GM18526 (cell line): ENCODE data around the gene IL17RB.

Experiments
- POLR2A ChIP-seq: IDR thresholded peaks from 3 replicates; pipeline ENCODE4 v1.6.1; 2011; ENCODE audit not compliant: insufficient read length; ENCODE audit errors: extremely low read depth

The IL17RB gene

DNA sequence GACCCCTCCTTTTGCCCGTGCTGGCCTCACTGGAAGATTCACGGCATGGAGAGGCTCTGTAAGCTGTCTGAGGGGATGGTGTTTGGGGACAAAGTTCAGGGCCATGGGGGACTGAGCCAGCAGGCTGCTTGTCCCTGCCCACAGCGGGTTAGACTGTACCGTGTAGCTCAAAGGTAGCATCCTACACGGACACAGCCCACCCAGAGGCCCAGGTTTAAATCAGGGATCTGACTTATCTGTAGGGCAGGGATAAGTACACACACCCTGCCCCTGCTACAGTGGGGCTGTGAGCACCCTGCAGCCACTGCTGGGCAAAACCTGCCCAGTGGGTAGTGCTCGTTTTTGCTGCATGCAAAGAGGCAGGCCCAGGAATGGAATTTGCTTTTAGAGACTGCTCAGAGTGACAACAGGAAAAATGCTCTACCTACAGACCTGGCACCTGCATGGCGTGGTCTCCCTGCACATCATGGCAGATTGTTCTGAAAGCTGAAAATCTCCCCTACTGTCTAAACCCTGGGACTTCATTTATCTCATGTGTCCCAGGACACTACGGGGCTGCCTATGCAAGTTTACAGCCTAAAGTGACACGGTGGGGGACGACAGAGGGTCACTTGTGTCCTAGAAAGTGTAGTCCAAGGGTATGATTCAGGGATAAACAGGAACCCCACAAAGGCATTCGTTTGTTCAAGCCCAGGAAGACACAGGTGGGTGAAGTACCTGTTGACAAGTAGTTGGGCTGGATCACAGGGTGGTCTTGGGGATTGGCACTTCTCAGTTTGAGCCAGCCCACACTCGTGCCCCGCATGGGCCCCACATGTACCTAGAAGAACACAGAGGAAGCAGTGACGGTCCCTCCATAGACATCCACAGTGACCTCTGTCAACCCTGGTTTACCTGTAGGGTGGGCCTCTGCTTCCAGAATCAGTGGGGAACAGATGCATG is 27.9 kb upstream of the IL17RB start:
- no peak for TF ChIP-seq POLR2A

DNA sequence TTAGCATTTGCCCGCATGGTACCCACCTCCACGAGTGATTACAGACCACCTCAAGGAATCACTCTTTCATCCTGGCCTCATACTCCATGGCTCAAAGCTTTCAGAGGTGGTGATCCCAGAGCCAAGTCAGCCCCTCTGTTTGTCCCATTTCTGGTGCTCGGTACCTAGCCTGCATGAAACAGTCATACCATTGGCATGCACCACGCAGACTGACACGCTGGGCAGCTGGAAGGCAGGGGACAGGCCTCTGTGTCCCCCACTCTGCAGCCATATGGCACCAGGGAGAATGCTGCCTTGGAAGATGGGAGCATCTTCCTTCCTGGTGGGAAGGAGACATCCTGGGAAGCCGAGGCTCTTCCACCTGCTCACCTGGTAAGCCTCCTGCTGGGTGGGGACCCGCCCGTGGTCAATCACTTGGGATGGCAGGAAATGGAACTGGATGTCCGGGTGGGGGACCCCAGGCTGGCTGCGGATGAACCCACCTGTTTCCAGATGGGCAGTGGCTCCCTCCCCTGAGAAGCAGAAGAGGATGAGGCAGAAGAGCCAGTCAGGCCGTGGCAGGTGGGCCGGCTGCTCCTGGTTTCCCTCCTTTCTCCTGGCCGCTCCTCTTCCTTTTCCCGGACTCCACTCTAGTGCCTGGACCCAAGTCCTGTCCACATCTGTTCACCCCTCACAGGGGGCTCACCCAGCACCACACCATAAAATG is 27.1 kb upstream of the IL17RB start:
- no peak for TF ChIP-seq POLR2A

DNA sequence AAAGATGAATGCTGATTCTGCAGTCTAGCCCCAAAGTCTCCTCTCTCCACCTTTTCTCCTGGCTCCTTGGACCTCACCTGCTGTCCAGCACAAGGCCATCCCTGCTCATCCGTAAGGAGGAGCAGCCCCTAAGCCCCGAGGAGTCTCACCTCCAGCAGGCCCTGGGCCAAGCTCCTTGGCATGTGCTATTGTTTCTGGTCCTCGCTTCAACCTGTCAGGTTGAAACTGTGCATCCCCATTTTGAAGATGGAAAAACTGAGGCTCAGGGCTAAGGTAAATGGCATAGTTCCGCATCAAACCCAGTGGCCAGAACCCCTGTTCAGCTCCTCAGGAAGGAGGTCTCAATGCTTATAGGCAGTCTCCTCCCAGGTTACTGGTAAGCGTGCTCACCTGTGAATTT is 26.3 kb upstream of the IL17RB start:
- TF ChIP-seq POLR2A: no peak

DNA sequence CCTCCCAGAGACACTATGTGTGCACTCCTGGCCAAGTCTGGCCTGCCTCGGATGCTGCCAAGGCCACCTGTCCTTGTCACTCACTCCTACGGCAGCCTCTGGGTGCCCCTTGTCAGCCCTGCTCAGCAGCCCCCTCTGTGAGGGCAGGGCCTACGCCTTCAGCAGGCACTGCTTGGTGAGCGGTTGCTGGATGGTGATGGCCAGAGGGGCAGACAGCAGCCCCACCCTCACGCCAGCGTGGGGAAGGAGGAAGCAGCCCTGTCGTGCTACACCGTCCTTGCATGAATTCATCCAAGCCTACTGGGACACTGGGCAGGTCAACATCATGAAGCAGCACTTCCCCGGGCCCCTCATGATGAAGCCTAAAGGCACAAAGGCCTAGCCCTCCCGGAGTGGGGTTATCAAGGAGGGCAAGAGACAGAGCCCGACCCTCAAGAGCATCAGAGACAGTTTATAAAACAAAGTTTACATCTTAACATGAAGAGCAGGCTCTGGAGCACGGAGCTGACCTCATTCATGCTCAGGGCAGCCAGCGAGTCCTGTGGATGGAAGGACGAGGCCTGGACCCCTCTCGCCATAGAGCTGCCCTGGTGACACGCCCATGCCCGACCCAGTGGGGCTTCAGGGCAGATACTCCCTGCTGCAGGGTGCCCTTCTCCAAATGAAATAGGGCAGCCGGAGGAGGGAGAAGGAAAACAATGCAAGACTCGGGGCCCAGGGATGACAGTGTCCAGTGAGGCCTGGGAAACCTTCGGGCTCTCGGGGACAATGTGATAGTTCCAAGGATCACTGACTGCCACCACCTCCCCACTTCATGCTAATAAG is 25.4 kb upstream of the IL17RB start:
- no peak for TF ChIP-seq POLR2A

DNA sequence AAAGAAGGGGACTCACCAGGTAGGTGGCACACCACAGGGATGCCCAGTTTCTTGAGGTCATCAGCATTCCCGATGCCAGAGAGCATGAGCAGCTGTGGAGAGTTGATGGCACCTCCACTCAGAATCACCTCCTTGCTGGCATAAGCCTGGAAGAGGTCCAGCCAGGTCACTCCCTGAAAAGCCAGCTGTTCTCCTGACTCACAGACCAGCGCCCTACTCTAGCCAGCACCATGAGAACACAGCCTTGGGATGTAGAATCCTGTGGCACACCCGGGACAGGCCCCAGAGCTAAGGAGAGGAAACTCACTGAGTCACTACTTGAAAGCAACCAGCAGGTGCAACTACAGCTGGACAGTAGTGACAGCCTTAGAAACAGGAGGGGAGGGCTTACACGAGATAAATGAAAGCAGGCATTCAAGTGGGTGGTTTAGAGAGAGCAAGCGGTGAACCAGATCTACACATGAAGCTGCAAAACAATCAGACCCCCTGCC is 24.7 kb upstream of the IL17RB start:
- TF ChIP-seq POLR2A: no peak

DNA sequence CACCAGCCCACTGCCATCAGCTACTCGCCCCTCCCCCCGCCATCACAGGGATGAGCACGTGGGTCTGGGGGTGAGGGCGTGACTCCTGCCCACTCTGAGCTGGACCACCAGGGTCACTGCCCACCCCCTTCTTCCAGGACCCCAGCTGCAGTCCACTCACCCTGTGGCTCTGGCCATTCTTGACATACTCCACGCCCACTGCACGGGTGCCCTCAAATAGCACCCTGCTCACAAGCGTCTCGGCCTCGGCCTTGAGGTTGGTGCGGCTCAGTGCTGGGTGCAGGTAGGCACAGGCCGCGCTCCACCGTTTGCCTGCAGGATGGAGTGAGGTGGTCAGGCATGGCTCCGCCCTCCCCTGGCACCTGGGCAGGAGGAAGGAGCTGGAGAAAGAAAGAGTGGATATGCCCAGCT is 24.0 kb upstream of the IL17RB start:
- TF ChIP-seq POLR2A: no peak

DNA sequence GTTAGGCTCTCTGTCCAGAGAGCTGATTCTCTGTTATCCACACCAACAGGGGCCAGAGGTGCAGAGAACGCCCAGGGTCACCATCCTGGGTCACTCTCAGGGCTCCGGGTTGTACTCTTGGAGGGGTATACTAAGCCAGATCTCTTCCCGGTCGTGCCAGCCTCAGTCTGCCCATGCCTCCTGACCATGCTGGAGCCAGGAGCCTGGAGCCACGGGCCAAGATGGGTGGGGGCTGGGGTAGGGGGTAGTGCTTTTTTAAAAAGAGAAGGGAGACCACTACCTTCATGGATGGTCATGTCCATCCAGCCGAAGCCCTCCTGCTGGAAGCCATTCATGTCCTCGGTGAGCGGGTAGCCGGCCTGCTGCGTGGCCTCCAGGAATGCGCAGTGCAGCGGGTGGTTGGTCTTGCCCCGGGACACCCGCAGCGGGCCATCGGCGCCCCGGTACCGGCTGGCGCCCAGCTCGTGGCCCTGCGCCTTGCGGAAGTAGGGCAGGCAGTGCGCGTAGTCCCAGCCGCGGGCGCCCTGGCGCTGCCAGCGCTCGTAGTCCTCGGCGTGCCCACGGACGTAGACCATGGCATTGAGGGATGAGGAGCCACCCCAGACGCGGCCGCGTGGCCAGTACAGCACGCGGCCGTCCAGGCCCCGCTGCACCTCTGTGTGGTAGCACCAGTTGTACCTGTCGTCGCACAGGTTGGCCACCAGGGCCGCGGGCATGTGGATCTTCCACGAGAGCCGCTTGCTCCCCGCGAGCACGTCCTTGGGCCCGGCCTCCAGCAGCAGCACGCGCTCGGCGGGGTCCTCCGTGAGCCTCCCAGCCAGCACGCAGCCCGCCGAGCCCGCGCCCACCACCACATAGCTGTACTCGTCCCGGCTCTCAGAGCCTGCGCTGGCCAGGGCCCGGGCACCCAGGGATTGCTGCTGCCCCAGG is 23.1 kb upstream of the IL17RB start:
- no peak for TF ChIP-seq POLR2A

DNA sequence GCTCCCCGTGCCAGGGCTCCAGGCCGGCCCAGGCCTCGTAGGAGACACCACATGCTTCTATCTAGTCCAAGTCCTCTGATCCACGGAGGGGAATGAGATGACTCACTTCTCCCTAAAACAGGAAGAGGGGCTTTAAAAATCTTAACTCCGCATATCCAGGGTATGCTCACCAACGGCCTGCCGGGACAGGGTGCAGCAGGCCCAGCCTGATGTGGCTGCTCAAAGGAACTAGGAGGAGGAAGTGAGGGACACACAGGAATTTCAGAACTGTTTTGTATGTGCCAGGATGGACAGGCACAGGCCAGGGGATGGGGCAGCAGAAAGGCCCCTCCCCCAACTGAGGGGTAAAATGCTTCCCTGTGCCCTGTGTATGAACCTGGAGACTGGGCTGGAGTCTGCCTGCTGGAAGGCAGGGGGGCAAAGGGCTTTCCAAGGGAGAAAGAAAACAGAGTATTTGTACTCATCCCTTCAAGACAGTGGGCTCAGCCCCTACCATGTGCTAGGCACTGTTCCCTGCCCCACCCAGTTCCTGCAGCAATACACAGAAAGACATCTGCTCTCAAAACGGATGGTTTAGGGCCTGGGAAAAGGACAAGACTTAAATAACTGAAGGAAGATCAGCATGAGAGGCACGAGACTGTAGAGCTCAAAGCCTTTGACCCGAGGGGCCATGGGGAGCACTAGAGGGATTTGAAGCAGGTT is 22.3 kb upstream of the IL17RB start:
- TF ChIP-seq POLR2A: no peak

DNA sequence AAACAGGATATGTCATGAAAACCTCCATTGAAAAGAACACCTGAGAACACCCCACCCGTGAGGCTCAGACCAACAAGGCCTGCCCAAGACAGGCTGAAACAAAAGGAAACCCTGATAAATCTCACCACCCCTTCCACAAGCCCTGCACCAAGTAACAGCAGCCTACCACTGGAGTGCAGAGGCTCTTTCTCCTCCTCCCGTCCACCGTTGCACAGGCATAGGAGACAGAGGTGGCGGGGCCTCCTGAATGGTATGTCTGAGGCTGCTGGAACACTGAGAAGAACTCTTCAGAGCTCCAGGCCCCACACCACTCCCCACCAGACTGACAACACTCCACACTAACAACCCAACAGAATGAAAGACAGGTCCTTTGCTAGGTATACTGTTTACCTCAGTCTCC is 21.6 kb upstream of the IL17RB start:
- TF ChIP-seq POLR2A: no peak

DNA sequence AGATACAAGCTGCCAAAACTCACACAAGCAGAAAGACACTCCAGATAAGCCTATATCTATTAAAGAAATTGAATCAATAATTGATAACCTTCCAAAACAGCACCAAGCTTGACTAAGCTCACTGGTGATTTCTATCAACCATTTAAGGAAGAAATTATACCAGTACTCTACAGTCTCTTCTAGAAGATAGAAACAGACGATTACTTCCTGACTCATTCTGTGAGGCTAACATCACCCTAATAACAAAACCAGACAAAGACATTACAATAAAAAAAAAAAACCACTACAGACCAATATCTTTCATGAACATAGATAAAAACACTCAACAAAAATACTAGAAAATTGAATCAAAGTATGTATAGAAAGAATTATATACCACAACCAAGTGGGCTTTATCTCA is 20.3 kb upstream of the IL17RB start:
- no peak for TF ChIP-seq POLR2A

DNA sequence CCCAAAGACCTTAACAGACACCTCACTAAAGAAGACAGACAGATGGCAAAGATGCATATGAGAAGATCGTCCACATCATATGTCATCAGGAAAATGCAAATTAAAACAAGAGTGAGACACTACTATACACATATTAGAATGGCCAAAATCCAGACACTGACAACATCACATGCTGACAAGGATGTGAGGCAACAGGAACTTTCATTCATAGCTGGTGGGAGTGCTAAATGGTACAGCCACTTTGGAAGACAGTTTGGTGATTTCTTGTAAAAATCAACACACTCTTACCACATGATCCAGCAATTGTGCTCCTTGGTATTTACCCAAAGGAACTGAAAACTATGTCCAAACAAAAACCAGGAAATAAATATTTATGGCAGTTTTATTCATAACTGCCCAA is 17.8 kb upstream of the IL17RB start:
- TF ChIP-seq POLR2A: no peak

DNA sequence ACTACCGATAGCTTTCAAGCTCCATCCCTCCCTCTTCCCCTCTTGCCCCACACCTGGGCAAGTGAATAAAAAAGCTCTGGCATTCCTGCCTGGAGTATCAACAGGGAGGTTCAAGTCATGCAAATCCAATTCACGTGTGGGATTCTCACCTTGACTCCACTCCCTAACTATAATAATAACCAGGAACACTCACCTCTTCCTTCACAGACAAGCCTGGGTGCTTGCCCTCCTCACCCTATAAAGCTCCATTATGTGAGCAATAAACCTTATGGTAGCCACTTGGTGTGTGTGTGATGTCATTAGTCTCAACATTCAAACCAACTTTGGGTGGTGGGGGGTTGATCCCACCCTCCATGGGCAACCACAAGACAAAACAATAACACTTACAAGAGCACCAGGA is 16.8 kb upstream of the IL17RB start:
- no peak for TF ChIP-seq POLR2A

DNA sequence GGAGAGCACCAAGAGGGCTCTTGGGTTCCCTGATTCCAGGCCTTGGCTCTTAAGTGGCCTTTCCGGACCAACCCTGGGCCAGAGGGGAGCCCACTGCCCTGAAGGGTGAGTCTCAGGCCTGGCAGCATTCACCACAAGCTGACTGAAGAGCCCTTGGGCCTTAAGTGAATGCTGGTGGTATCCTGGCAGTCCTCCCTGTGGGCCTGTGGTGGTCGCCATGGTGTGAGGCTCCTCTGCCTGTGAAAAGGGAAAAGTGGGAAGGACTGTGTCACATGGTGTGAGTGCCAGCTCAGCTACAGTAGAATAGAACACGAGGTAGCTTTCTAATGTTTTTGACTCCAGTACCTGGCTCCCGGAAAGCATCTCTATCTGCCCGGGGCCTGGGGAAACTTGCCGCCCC is 15.4 kb upstream of the IL17RB start:
- TF ChIP-seq POLR2A: no peak
